Gastroesophageal sphincter (tissue), 3 donors: ENCODE data around the gene ANKRD33.

ENCODE experiments used
- CTCF ChIP-seq, 4 experiments: fragments of 200-600 bp in 2 of 4; fragments of 450-650 bp in 2 of 4; sonication (generic) in 1 of 4; IDR thresholded peaks; one replicate each; pipeline ENCODE4 v1.5.1; 2017 to 2019; ENCODE audit warnings: antibody characterized with exemption in 4 of 4, mild to moderate bottlenecking in 2 of 4, moderate library complexity in 2 of 4
- POLR2A ChIP-seq, 2 donors: fragments of 450-650 bp; IDR thresholded peaks; one replicate each; pipeline ENCODE4 v1.6.1; 2017; ENCODE audit warnings: antibody characterized with exemption in 2 of 2, mild to moderate bottlenecking in 2 of 2, moderate library complexity in 1 of 2
- POLR2AphosphoS5 ChIP-seq: sonication (generic); formaldehyde crosslinking; IDR thresholded peaks from one replicate; pipeline ENCODE4 v1.6.1; 2017; ENCODE audit warnings: antibody characterized with exemption

- no peak for TF ChIP-seq CTCF (IDR thresholded peaks at IDR 0.05)
- no peak for TF ChIP-seq POLR2A (IDR thresholded peaks at IDR 0.05)
- TF ChIP-seq POLR2AphosphoS5: no peak
Observed at GRCh38 chr12:51921017-51921725, 33.3 kb downstream of the ANKRD33 start.
